Choroid plexus epithelial cell (primary cell): ENCODE data around the gene SENP2.
A peak's percentile ranks its signal among the peaks of the same experiment; 100 is the strongest.
"Not testable (repeated sequence)": the region's sequence is repeated elsewhere in the genome, so short reads cannot be mapped to it uniquely, and the experiment has no call there.

Experiments used
- DNase-seq: peaks from one replicate; pipeline ENCODE4 v3.0.0-alpha.2; 2010; ENCODE audit warnings: low read depth
- H3K4me3 ChIP-seq: 2 replicates; pipeline ENCODE4 v1.5.1; 2011; ENCODE audit warnings: low read depth, mild to moderate bottlenecking, control low read depth, low read length, moderate library complexity
- CTCF ChIP-seq: conservative IDR thresholded peaks from 2 replicates; pipeline ENCODE4 v1.5.1; 2011; ENCODE audit warnings: low read depth, mild to moderate bottlenecking, control low read depth, inconsistent platforms, low read length, moderate library complexity

The SENP2 gene

GRCh38 chr3:185552358-185552877, 33.7 kb upstream of the SENP2 start, which contains the start of gene LIPH:
Gene LIPH, minus strand, starts transcription at chr3:185552588. Its CDS starts 117 bp downstream, at chr3:185552471.
- DNase-seq, result peak; percentile 51
- peak within 1 kb of the TSS; percentile 41 for H3K4me3 ChIP-seq

GRCh38 chr3:185555101-185555501, 31.0 kb upstream of the SENP2 start:
- no peak overlapping the region for H3K4me3 ChIP-seq
- no peak for TF ChIP-seq CTCF
- DNase-seq, result no peak

More at GRCh38 chr3:185552358-185552877, 33.7 kb upstream of the SENP2 start, which contains the start of gene LIPH:
- no peak for TF ChIP-seq CTCF

- no peak for DNase-seq
- no peak overlapping the region for H3K4me3 ChIP-seq
- no peak for TF ChIP-seq CTCF
Measured at GRCh38 chr3:185555860-185556347, 30.2 kb upstream of the SENP2 start.

- not testable (repeated sequence) for DNase-seq, H3K4me3 ChIP-seq
Measured at GRCh38 chr3:185556640-185557039, 29.5 kb upstream of the SENP2 start.

- DNase-seq, result no peak
- TF ChIP-seq CTCF, result no peak
- no peak overlapping the region for H3K4me3 ChIP-seq
Measured at GRCh38 chr3:185558395-185558794, 27.7 kb upstream of the SENP2 start.

- DNase-seq, result no peak
- no peak for TF ChIP-seq CTCF
- no peak overlapping the region for H3K4me3 ChIP-seq
Measured at GRCh38 chr3:185559706-185560090, 26.4 kb upstream of the SENP2 start.

- DNase-seq, result no peak
- no peak overlapping the region for H3K4me3 ChIP-seq
- TF ChIP-seq CTCF, result no peak
Measured at GRCh38 chr3:185560676-185561075, 25.4 kb upstream of the SENP2 start.
